HG02642 (cell line): Measurements from ENCODE around the gene RFX4.

Experiments used
- ATAC-seq: cut with Tn5 transposase; IDR thresholded peaks from one replicate; pipeline ENCODE4 v1.9.1; 2021; ENCODE audit warnings: mild to moderate bottlenecking; ENCODE audit not compliant: unreplicated experiment, poor library complexity

Gene RFX4

DNA sequence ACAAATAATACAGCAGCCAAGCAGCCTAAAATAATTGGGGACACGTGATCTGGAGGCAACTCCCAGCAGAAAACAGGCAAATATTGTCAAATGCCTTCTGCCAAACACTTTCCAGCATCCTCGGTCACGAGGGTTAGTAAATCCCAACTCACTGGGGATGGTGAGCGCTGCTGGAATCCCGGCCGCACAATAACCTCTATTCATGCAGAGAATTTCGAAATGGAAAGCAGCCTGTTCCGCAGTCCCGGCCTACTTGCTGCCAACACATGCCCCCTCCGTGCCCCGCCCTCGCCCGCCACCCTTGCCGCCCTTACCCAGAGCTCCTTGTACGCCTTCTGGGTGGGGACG lies 62.2 kb downstream of the RFX4 start:
- no peak for ATAC-seq

DNA sequence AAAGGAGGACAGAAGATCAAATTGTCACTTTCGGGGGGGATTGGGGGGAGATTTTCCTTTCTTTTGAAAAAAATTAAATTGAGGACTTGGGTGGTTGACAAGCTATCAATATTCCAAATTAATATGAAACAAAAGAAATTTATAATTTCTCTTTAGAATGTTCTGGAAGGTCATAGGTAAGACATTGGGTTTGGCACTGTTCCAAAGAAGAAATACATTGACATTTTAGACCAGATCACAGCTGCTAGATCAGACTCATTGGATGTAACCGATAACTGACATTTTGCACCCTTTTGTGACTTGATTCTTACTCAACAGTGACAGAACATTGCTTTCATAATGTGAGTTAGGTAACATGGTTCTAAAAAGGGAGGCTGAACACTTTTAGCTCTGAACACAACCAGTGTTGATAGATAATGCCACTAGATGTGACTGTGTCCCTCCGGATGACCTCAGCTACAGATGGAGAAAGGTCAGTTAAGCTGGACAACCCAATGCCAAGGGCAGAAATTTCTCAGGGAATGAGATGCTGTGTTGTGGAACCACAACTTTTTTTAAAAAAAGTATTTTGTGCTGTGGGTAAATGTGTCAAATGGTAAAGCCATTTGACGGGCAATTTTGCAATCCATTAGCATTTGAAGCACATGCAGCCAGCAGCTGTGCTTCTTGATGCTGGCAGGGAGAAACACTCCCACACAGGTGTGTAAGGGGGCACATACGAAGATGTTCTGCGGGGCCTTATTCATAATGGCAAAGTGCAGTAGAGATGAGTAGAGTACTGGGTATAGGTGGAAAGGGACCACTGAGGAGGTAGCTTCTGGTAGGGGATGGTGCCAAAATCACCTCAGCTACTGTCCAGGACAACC lies 62.9 kb downstream of the RFX4 start:
- ATAC-seq = no peak

DNA sequence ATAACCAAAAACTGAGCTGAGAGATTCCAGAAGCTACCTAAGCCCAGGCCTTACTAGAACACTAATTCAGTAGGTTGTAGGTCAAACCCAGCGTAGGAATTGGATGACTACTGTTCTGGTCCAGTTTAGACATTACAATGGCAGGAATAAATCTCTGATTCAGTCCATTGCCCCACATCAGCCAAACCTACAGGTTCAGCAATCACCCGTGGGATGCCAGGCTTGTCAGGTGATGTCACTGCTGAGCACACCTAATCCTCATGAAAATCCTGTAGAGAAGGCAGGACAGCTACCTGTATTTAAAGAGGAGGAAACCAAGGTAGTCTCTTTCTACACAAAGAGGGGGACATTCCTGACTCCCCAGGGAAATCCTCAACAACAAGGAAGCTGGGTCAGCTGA lies 63.7 kb downstream of the RFX4 start:
- ATAC-seq = no peak

DNA sequence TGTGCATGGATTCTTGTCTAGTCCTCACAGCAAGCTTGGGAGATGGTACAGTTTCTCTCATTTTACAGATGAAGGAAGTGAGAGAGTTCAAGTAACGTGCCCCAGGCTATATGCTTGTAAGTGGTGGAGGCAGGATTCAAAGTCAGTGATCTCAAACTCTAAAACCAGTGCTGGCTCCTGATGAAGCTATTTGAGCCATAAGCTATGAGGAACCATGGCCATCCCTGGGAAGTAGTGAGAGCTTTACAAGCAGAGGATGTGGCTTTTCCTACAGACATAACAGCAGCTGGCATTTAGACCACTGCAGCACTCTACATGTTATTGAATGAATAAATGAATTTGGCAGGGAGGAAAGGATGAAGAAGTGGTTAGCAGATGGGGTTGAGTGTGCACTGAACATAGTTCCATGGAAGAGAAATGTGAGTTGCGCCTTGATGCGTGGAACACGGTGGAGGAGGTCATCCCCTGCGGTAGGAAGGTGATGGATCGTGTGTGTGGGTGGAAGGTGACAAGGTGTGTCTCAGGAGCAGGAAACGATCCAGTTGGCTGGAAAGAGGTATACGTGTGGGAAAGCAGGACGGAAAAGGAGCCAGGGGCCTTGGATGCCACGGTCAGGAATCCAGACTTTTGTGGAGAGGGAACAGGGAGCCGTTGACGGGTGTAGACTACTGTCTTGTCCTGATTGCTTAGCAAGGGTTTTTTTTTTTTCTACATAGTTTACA lies 65.2 kb downstream of the RFX4 start:
- ATAC-seq = no peak

DNA sequence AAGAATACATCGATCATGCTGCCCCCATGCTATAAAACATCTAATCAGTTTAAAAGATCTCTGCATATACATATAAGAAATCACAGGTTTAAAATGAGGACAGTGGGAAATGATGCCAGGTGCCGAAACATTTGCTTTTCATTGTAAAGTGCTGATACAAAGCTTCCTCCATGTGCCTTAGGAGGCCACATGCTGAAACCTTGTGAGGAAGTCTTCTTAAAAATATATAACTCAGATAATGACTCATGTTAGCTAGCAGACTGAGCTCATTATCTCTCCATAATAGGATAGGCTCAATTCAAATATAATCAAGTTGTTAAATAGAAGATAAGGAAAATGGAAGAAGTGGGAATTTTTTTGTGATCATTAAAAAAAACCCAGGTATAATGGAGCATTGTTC lies 65.9 kb downstream of the RFX4 start:
- no peak for ATAC-seq

DNA sequence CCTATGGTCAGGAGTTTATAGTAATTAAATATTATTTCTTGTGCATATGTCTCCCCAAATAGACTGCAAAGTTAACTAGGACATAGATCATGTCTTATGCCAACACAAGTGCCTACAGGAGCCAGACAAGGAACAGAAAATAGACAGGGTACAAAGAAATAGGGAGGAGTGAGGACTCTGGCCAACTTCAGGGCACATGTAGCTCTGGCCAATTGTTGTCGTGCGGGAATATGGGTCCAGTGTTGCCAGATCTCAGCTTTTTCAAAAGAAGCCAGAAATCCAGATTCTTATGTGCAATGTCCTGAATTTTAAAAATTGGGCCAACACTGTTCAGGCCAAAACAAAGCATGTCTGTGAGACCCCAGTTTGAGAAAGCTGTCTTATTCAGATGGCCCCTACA lies 68.7 kb downstream of the RFX4 start:
- no peak for ATAC-seq

DNA sequence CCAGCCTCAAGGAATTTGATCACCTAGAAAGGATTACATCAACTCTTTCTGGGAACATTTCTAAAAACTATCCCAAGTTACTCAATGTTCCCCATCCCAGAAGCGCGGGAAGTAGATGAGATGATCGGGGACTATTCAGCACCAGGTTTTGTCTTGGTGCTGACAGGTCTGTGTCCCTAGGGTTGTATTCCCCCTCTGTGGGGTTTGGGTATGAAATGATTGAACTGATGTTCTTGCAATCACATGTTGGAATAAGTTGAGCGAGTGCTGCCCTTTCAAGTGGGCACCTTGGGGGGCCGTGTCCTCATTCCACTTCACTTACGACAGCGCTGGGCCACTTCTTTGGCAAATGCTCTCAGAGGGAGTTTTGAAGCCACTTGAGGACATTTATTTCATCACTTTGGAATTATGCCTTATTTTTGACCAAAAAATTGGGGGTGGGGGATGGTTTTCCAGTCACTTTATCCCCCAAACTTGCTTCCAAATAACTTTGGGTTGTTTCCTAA lies 69.8 kb downstream of the RFX4 start:
- ATAC-seq = no peak

DNA sequence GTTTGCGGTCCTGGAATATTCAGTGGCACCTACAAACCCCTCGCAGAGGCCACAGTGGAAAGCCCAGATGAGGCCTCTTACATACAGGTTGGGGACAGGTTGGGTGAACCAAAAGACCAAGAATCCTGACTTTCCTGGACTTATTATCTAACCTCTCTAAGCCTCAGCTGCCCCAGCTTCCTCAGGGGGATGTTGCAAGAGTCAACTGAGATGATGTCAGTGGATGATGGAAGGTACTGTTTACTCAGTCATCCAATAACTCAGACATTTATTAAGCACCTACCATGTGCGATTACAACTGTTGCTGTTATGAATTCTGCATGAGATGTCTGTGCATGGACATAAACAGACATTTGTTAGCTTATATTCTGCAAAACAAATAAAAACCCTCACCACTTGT lies 72.8 kb downstream of the RFX4 start:
- no peak for ATAC-seq

DNA sequence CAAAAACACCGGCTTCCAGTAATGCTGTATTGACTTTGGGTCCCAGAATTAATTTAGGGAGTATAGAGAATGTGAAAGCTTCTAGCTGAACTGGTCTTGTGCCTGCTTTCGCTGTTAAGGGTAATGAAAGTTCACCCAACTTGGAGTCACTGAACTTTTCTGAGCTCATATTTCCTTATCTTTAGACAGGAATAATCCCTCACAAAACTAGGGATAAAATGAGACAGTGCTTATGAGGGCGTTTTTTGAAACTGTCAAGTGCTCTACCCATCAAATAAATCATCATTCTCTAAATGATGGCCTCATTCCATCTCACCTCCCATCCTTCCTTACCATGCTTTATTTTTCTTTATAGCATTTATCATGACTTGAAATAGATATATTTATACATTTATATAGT lies 74.7 kb downstream of the RFX4 start:
- no peak for ATAC-seq

DNA sequence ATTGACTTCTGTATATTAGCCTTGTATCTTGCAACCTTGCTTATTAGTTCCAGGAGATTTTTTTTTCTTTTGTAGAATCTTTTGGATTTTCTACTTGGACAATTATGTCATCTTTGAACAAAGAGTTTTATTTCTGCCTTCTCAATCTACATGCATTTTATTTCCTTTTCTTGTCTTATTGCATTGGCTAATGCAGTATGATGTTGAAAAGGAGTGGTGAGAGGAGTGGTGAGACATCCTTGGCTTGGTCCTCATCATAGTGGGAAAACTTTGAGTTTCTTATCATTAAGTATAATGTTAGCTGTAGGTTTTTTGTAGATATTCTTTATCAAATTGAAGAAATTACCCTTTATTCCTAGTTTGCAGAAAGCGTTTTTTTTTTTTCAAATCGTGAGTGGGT lies 80.6 kb downstream of the RFX4 start:
- no peak for ATAC-seq

DNA sequence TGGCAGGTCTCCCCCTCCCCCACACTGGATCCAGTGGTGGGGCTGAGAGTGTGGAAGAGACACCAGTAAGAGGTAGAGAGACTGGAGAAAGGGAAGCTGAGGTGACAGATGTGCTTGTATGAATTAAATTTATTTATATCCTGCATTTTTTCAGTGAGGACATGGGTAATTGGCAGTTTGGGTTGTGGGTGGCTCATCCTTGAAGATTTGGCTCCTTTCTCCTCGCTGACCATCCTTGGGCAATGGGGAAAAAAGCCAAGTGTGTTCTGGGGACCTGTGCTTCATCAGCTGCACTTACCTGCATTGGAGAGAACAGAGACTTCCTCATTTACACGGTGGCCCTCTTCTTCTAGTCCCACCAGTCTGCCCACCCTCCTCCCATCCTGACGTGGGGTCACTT lies 86.4 kb downstream of the RFX4 start:
- no peak for ATAC-seq

DNA sequence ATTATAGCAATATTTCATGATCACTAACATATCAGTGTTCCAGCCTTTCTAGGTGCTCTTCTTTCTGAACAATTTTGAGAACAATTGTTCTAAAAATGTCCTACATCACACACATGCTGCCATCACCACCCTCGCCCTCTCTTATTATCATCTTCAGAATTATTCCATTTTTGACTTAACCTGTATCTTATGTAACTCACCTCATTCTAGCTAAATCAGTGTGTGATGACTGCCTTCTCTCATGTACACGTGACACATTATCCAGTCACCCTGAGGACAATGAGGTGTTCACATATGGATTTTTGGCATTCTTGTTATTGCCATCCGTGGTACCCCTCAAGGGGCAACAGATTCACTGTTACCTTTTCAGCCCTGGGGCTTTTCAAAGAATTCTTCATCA lies 87.3 kb downstream of the RFX4 start:
- ATAC-seq = no peak

DNA sequence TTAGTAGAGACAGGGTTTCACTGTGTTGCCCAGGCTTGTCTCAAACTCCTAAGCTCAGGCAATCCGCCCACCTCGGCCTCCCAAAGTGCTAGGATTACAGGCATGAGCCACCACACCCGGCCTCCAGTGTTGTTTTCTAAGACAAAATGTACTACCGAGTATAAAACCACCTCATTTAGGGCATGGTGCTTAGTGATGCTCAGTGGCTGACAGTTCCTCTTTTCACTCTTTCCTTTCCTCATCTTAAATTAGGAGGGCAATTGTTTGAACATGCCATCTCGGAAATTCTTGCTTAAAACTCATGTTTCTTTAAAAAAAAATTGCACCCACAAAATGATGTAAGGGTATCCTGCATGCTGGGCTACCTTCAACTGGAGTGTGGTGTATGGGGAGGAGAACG lies 89.0 kb downstream of the RFX4 start:
- no peak for ATAC-seq

DNA sequence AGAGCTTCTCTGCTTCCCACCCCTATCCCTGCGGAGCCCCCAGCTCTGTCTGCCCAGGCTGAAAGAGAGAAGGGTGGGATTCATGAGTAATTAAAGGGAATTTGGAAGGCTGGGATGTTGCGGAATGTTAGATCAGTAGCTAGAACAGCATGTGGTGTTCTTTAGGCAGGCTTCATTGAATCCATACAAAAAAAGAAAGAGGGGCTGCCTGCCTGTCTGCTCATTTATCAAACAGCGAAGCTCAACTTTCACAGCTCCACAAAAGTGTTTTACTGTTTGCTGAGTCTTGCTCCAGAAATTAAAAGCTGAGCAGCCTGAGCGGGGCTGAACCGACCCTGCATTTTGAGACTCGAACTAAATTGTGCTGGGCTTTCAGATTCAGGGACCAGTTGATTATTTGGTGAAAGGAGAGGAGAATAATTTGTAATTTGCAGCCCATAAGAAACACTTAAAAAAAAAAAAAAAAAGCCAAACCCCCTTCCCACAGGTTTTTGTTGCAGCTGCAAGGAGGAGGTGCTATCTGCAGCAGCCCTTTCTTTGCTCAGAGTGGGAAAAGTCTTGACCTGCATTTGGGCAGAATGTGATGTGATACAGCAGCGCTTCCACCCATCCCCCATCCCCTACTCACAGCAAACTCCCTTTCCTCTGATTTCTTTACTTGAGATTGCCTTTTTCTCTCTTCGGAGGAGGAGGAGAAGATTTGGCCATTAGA lies 89.7 kb downstream of the RFX4 start:
- ATAC-seq = no peak

DNA sequence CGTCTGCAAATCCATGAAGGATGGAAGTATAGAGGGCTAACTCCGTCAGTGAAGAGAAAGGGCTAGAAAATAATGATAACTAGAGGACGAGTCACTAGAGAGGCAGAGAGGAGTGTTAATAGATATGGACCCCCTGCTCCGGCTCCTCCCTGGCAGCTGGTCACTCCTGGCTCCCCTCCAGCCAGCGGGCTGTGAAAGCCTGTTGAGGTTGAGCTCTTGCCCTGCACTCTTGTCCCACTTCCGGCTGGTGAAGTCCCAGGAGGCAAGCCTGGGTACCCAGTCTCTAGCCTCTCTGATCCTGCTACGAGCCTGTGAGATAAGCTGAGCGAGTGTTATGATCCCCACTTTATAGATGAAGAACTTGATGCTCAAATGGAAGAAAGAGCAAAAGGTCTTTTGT lies 90.3 kb downstream of the RFX4 start:
- no peak for ATAC-seq

DNA sequence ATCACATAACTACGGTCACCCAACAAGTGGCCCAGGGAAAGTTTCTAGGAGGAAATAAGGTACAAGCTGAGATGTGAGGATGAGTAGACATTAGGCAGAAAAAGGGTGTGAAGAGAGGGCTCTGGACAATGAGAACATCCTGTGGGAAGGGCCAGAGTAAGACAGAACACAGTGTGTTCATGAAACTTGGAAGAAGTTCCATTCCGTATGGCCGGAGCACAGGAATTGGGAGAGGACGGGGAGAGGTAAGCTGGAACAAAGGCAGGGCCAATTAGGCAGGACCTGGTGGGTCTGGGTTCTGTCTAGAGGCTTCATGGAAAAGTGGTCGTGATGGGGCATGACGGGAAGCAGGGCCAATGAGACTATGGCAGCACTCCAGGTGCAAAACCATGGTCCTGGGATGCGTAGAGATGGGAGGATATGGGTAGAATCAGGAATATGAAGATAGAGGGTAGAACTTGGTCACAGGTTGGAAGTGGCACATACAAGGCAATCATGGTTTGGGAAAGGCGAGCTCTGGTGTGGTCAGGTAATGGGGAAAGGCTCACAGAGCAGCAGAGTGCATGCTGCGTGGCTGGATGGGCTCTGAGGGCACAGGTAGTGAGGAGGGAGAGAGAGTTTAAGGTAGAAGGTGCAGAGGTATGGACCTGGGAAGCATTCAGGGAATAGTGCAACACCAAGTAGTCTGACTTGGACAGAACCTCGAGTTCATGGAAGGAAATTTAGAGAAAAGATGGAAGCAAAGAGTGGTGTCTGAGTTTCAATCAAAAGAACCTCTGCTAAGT lies 93.0 kb downstream of the RFX4 start:
- ATAC-seq = no peak

DNA sequence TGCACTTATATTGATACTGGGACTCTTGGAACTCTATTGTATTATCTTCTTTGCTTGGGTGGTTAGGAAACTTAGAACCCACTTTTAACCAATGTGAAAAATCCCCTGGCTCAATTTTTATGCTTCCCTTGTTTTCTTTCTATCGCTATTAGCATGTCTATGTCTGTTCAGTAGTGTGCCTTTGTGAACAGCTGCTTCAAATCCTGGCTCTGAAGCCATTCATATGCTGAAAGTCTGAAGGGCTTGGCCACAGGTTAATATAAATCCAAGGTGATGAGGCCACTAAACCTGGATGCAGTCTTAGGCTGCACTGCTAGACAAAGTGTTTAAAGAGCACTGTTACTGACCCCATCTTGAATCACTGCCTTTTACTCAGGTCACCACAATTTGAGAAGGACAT lies 96.8 kb downstream of the RFX4 start:
- no peak for ATAC-seq

DNA sequence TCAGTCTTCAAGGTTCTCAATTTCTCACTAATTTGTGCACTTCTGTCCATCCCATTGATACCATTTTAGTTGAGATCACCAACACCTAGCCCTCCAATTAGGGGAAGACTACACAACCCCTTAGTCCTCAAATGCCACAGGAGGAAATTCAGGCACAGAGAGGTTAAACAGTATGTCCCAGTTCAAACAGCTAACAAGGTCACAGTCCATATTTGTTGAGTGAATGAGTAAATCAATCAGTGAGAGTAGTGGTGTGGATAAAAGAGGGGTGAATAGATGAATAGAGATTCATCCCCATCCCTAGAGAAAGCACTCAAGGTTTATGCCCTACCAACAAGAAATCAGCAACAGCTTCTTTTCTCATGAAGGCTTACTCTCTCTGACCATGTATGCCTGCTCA lies 97.5 kb downstream of the RFX4 start:
- ATAC-seq = no peak

DNA sequence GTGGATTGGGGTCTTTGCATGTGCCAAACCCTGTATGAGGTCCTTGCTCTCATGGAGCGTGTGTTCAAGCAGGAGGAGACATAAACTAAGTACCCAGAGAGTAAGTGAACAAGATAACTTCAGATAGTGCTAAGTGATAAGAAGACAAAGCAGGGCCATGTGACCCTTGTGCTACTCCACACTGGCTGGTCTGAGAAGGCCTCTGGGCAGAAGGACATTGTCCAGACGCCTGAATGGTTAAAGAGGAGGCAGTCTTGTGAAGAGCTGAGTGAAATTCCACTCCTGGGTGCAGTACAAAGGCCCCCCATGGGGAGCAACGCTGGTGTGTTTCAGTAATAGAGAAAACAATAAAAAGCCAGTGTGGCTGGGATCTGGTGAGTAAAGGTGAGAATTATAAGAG lies 98.4 kb downstream of the RFX4 start:
- ATAC-seq = no peak

DNA sequence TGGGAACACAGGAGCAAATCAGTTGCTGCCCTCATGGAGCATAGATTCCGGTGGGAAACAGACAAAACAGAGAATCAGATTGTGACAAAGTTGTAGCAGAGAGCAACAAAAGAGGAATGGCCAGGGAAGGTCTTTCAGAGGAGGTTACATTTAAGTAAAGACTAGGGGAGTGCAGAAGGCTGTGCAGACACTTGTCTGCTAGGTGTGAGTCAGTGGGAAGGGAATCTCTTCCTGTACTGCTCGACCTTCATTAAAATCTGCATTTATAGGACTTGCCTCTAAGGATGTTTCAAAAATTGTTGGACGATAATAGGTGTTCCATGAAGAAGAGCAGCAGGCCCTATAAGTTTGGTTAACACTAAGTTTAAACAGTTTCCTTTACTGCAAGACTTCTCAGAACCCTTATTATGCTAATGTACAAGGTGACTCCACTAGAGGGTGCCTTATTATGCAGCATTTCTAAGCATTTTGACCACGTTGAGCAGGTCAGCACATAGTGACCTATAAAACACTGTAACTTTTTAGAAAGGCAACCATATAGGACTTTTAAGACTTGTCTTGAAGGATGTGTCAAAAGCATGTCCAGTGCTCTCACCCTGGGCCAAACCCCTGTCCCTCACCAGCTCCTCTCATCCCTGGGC lies 99.9 kb downstream of the RFX4 start:
- ATAC-seq = no peak
